ENCODE results near the gene KCND2.
"Not testable (repeated sequence)": the region's sequence is repeated elsewhere in the genome, so short reads cannot be mapped to it uniquely, and the experiment has no call there.

Gene KCND2

GRCh38 chr7:120521761-120522737 lies 249.1 kb downstream of the KCND2 start:
- DNase-seq = no peak

GRCh38 chr7:120523985-120524384 lies 251.0 kb downstream of the KCND2 start:
- no peak for TF ChIP-seq GATA1 (IDR thresholded peaks at IDR 0.05; ENCODE audit: low read depth, low read length)
- TF ChIP-seq POLR2A (IDR thresholded peaks at IDR 0.05; ENCODE audit: low read length) = no peak
- DNase-seq = no peak

More at GRCh38 chr7:120521761-120522737, 249.1 kb downstream of the KCND2 start:
- TF ChIP-seq POLR2A (IDR thresholded peaks at IDR 0.05; ENCODE audit: low read length) (no peak), GATA1 (IDR thresholded peaks at IDR 0.05; ENCODE audit: low read depth, low read length) (no peak)

DNA sequence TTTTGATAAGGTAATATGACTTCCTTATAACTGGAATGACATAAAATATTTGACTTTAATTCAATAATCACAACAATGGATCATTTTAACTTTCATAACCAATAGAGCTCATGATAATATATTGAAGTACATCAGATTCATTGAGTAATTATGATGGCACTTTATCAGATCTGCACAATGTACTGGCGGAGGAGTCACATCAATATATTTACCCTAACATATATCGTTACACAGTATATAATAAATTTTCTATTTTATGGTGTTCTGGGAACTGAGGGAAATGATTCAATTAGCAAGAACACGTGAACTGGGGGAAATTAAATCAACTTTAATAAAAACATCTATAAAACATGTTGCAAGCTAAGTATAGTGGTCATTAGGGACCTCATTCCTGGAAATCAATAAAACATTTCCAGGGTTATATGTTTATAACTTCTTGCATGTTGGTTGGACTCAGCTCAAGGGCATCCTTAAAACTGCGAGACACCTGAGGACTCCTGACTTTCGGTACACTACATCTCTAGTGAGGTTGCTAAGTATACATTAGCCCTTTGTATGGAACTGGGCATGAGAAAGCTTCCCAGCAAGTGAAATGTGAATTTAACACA lies 254.0 kb downstream of the KCND2 start:
- no peak for DNase-seq
- no peak for TF ChIP-seq GATA1 (IDR thresholded peaks at IDR 0.05; ENCODE audit: low read depth, low read length)
- no peak for TF ChIP-seq POLR2A (IDR thresholded peaks at IDR 0.05; ENCODE audit: low read length)

DNA sequence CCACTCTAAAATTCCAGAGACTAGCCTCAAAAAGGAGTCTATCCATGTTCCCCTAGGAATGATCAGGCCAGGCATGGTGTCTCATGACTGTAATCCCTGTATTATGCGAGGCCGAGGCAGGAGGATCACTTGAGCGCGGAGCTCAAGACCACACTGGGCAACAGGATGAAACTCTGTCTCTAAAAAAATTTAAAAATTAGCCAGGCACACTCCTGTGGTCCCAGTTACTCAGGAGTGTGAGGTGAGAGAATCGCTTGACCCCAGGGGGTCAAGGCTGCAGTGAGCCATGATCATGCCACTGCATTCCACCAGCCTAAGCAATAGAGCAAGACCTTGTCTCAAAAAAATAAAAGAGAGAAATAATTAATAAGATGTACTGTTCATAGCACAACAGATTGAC lies 256.8 kb downstream of the KCND2 start:
- no peak for DNase-seq
- TF ChIP-seq GATA1 (IDR thresholded peaks at IDR 0.05; ENCODE audit: low read depth, low read length) = no peak
- no peak for TF ChIP-seq POLR2A (IDR thresholded peaks at IDR 0.05; ENCODE audit: low read length)

DNA sequence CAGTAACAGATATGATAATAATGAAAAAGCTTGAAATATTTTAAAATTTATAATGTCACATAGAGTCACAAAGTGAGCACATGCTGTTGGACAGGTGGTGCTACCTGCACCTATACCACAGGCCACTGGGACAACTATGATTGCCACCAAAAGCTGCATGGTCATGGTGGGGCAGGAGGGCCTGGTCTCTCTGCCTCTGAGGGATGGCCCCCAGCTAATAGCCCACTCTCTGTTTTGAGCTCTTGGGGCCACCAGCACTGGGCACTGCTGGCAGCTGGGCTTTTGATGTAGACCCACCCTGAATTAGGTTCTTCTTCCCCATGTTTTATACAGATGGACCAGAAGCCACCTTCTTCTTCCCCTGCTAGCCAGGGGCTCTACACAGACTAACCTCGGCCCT lies 265.4 kb downstream of the KCND2 start:
- no peak for TF ChIP-seq POLR2A (IDR thresholded peaks at IDR 0.05; ENCODE audit: low read length)
- TF ChIP-seq GATA1 (IDR thresholded peaks at IDR 0.05; ENCODE audit: low read depth, low read length) = no peak

DNA sequence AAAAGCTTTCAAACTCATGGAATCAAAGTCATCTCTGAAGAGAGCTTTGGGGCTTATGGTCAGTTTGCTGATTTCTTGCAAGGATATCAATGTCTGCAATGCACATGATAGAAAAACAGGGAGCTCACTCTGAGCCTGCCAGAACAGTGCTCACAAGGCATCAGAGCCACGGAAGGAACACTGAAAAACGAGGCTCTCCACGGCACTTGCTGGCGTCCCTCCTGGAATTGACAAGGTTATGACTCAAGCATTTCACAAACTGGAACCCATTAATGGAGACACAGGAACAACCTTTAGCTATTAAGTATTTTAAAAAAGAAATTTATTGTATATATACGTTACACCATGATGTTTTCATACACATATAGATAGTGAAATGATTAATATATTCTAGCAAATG lies 266.3 kb downstream of the KCND2 start:
- no peak for DNase-seq
- TF ChIP-seq POLR2A (IDR thresholded peaks at IDR 0.05; ENCODE audit: low read length) (no peak), GATA1 (IDR thresholded peaks at IDR 0.05; ENCODE audit: low read depth, low read length) (no peak)

More for the DNA sequence above, 265.4 kb downstream of the KCND2 start:
- DNase-seq = no peak

- no peak for DNase-seq
- TF ChIP-seq GATA1 (IDR thresholded peaks at IDR 0.05; ENCODE audit: low read depth, low read length) (no peak), POLR2A (IDR thresholded peaks at IDR 0.05; ENCODE audit: low read length) (no peak)
These were observed 274.6 kb downstream of the KCND2 start for GRCh38 chr7:120547605-120548004.

GRCh38 chr7:120550494-120551048 lies 277.6 kb downstream of the KCND2 start:
- TF ChIP-seq GATA1 (IDR thresholded peaks at IDR 0.05; ENCODE audit: low read depth, low read length) (no peak), POLR2A (IDR thresholded peaks at IDR 0.05; ENCODE audit: low read length) (no peak)
- DNase-seq = no peak

- no peak for DNase-seq
- TF ChIP-seq GATA1 (IDR thresholded peaks at IDR 0.05; ENCODE audit: low read depth, low read length) = no peak
- no peak for TF ChIP-seq POLR2A (IDR thresholded peaks at IDR 0.05; ENCODE audit: low read length)
These were observed 280.5 kb downstream of the KCND2 start for GRCh38 chr7:120553491-120553890.

- DNase-seq = peak; percentile 31 to 52
- no peak for TF ChIP-seq GATA1 (IDR thresholded peaks at IDR 0.05; ENCODE audit: low read depth, low read length)
- TF ChIP-seq POLR2A (IDR thresholded peaks at IDR 0.05; ENCODE audit: low read length) = no peak
These were observed 282.1 kb downstream of the KCND2 start for GRCh38 chr7:120554960-120555571.

DNA sequence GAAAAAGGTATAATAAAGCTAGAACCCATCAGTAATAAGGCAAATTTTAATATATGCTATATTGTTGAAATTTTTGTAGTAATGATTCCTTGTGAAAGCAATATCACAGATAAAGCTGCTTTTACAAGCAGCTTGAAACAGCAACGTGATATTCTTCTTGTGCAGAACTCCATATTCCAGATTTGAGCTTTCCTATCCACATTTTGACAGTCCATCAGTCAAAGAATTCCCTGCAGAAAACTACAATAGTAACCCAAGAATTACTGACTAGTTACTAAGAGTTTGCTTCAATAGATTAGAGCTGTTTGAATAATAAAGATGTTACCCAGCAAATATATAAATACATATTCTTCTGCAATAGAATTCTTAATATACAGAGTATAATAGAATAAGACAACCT lies 291.2 kb downstream of the KCND2 start:
- TF ChIP-seq POLR2A (IDR thresholded peaks at IDR 0.05; ENCODE audit: low read length) = no peak
- no peak for TF ChIP-seq GATA1 (IDR thresholded peaks at IDR 0.05; ENCODE audit: low read depth, low read length)
- DNase-seq = no peak

DNA sequence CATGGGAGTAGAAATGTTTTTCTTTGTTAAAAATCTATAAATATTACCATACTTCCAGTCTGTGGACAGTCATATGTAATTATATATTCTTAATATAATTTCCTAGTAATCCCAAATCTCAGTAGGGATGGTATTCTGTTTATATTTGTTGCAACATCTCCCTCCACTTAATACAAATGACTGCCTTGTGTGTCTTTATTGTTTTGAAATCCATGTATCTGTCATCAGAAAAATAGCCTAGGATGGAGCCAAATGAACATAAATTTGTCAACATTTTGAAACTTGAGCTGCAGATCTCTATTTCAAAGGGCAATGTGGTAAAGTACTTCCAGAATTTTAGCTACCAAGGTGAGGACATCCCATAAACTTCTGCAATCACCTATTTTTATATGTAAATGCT lies 294.2 kb downstream of the KCND2 start:
- no peak for DNase-seq
- TF ChIP-seq POLR2A (IDR thresholded peaks at IDR 0.05; ENCODE audit: low read length) (no peak), GATA1 (IDR thresholded peaks at IDR 0.05; ENCODE audit: low read depth, low read length) (no peak)

DNA sequence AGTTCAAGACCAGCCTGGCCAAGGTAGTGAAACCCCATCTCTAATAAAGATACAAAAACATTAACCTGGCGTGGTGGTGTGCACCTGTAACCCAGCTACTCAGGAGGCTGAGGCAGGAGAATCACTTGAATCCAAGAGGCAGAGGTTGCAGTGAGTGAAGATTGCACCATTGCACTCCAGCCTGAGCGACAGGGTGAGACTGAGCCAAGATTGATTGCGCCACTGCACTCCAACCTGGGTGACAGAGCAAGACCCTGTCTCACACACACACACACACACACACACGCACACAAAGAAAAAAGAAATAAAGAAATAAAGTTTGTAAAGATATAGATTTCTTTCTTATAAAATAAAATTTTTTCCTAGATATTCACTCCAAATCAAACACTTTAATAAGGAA lies 305.7 kb downstream of the KCND2 start:
- not testable (repeated sequence) for DNase-seq

DNA sequence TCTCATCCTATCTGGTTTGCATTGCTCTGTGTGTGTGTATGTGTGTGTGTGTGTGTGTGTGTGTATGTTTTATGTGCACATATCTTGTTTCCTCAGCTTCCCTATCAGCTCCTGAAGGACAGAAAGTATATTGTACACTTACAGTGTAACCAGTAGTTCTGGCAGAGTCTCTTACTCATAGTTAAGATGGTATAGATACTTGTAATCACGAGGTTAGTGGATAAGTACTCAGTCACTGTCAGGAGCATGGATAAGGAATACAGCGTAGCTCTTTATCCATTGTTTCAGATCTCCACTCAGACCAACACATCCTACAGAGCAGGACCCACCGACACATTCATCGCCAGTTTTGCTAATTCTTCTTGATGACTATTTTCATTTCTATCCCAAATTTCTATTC lies 309.9 kb downstream of the KCND2 start:
- no peak for TF ChIP-seq POLR2A (IDR thresholded peaks at IDR 0.05; ENCODE audit: low read length)
- TF ChIP-seq GATA1 (IDR thresholded peaks at IDR 0.05; ENCODE audit: low read depth, low read length) = no peak
- DNase-seq = no peak

Measured in erythroblast (primary cell).